K562 (cell line): Measurements from ENCODE around the gene BORCS8. TPM values are rescaled to one million over a fixed set of nuclear protein-coding genes. Genes with fewer than 3 reads are reported as not detected.

Source experiments
- CTCFL ChIP-seq: IDR thresholded peaks from 2 replicates; pipeline ENCODE4 v1.6.1; 2011; ENCODE audit warnings: borderline replicate concordance, low read depth, mild to moderate bottlenecking, moderate library complexity, low read length; ENCODE audit not compliant: insufficient read depth, poor library complexity, severe bottlenecking
- CUX1 ChIP-seq: fragments of 200-800 bp; sonication (Bioruptor generic); IDR thresholded peaks from 2 replicates; pipeline ENCODE4 v1.6.1; 2016; ENCODE audit warnings: missing genetic modification characterization, missing compliant biosample characterization
- DMBX1 ChIP-seq: fragments of 250-450 bp; sonication (Bioruptor Pico); IDR thresholded peaks from 2 replicates; pipeline ENCODE4 v1.8.0; 2022; ENCODE audit warnings: inconsistent platforms, mild to moderate bottlenecking, moderate library complexity, borderline replicate concordance
- EWSR1 ChIP-seq: fragments of 450-650 bp; IDR thresholded peaks from 2 replicates; pipeline ENCODE4 v1.6.1; 2018; ENCODE audit warnings: borderline replicate concordance, mild to moderate bottlenecking, low read depth, moderate library complexity; ENCODE audit not compliant: partially characterized antibody
- HCFC1 ChIP-seq: IDR thresholded peaks from 2 replicates; pipeline ENCODE4 v1.6.1; 2012; ENCODE audit warnings: low read depth, low read length, improper control_type of control experiment
- HNRNPUL1 ChIP-seq: fragments of 200-400 bp; formaldehyde crosslinking; IDR thresholded peaks from 2 replicates; pipeline ENCODE4 v1.6.1; 2017; ENCODE audit warnings: low read length
- IRF1 ChIP-seq: sonication (generic); formaldehyde crosslinking; IDR thresholded peaks from 2 replicates; pipeline ENCODE4 v1.8.0; 2022; ENCODE audit warnings: missing genetic modification reagents, mild to moderate bottlenecking, borderline replicate concordance
- IRF2 ChIP-seq: sonication (generic); formaldehyde crosslinking; IDR thresholded peaks from 2 replicates; pipeline ENCODE4 v1.8.1; 2022; ENCODE audit warnings: mild to moderate bottlenecking, missing genetic modification reagents
- IRF9 ChIP-seq: fragments of 450-650 bp; IDR thresholded peaks from 2 replicates; pipeline ENCODE4 v1.6.1; 2016; ENCODE audit warnings: missing biosample characterization, missing genetic modification characterization
- KHSRP ChIP-seq: fragments of 450-650 bp; IDR thresholded peaks from 2 replicates; pipeline ENCODE4 v1.6.1; 2017
- POLR2H ChIP-seq: IDR thresholded peaks from 2 replicates; pipeline ENCODE4 v1.6.1; 2016; ENCODE audit warnings: missing genetic modification characterization, low read depth, mild to moderate bottlenecking, control low read depth, missing compliant biosample characterization, moderate library complexity
- POLR3G ChIP-seq: IDR thresholded peaks from 2 replicates; pipeline ENCODE4 v1.6.1; 2011; ENCODE audit not compliant: insufficient read length, insufficient replicate concordance; ENCODE audit errors: extremely low read depth
- PURB ChIP-seq: sonication (generic); formaldehyde crosslinking; IDR thresholded peaks from 2 replicates; pipeline ENCODE4 v1.9.0; 2021; ENCODE audit warnings: low read depth, mild to moderate bottlenecking, missing genetic modification reagents
- RBBP5 ChIP-seq: fragments of 200-600 bp; sonication (generic); IDR thresholded peaks from 2 replicates; pipeline ENCODE4 v1.6.1; 2012; ENCODE audit warnings: borderline replicate concordance, mild to moderate bottlenecking, low read length, control low read depth, inconsistent platforms; ENCODE audit not compliant: insufficient read depth, poor library complexity, severe bottlenecking
- SIRT6 ChIP-seq: IDR thresholded peaks from one replicate; pipeline ENCODE4 v1.6.1; 2012; ENCODE audit warnings: low read depth, mild to moderate bottlenecking, control low read depth, inconsistent platforms, low read length, moderate library complexity
- SLC30A9 ChIP-seq: fragments of 250-450 bp; sonication (Bioruptor Pico); IDR thresholded peaks from 2 replicates; pipeline ENCODE4 v1.8.0; 2022; ENCODE audit warnings: mild to moderate bottlenecking, moderate library complexity
- TAF7 ChIP-seq: fragments of 450-650 bp; IDR thresholded peaks from 2 replicates; pipeline ENCODE4 v1.6.1; 2016; ENCODE audit warnings: missing genetic modification characterization, missing compliant biosample characterization
- TAL1 ChIP-seq: fragments of 450-650 bp; IDR thresholded peaks from 2 replicates; pipeline ENCODE4 v1.6.1; 2016; ENCODE audit warnings: mild to moderate bottlenecking
- TSC22D4 ChIP-seq: fragments of 450-650 bp; IDR thresholded peaks from 2 replicates; pipeline ENCODE4 v1.6.1; 2016; ENCODE audit warnings: missing genetic modification characterization, missing biosample characterization, control low read depth
- polyA plus RNA-seq, 8 experiments: library from polyadenylated mRNA; depleted of rRNA in 4 of 8; stranded (reverse) in 5 of 8; unstranded in 3 of 8; fragments of >200 nt; fragmentation: Nextera tagmentation in 2 of 8; fragmentation: Illumina TruSeq in 1 of 8; extraction: Ambion mirVana in 2 of 8; extraction: Trizol in 1 of 8; gene quantifications; 2 replicates each; pipeline versions ENCODE4 v1.2.1 to v1.2.3, GENCODE V29; 2011 to 2014; ENCODE audit warnings: inconsistent platforms in 1 of 8, missing spikeins in 1 of 8
- total RNA-seq, 7 experiments: library from RNA; depleted of rRNA in 6 of 7; stranded (reverse); fragments of >200 nt in 6 of 7; fragmentation: Illumina TruSeq in 2 of 7; extraction: Trizol in 2 of 7; gene quantifications; 2 replicates each; pipeline versions ENCODE4 v1.2.1 to v1.2.3, GENCODE V29; 2011 to 2021; ENCODE audit warnings: low replicate concordance in 1 of 7

BORCS8 gene
- total and polyA plus RNA-seq, 9 of the 15 experiments (the other 6 are each of a cell fraction or from before 2014, with no cell fraction given) = 4.6 to 33.6 (median 16.3) TPM

- TF ChIP-seq SIRT6 (no peak), IRF1 (CRISPR knock-in tag) (peak; percentile 36; the same call in 1 of the 2 replicates), POLR3G (no peak), POLR2H (no peak), TAL1 (no peak), CUX1 (CRISPR knock-in tag) (no peak), CTCFL (peak; percentile 95), EWSR1 (no peak), IRF2 (peak; percentile 94), PURB (no peak), TSC22D4 (tag) (no peak), HCFC1 (peak; percentile 22; the same call in 1 of the 2 replicates), HNRNPUL1 (no peak), KHSRP (no peak), DMBX1 (CRISPR knock-in tag) (peak; percentile 68; the same call in 1 of the 2 replicates), TAF7 (tag) (no peak), RBBP5 (peak; percentile 57), SLC30A9 (CRISPR knock-in tag) (no peak), IRF9 (tag) (no peak)
Observed at GRCh38 chr19:19224852-19225494, 33.0 kb upstream of the BORCS8 start (continued).
